ENCODE results near the gene UNC5C. TPM values are rescaled to one million over a fixed set of nuclear protein-coding genes. Genes with fewer than 3 reads are reported as not detected.
"Not testable (repeated sequence)": the region's sequence is repeated elsewhere in the genome, so short reads cannot be mapped to it uniquely, and the experiment has no call there.

Gene UNC5C
- total and polyA plus RNA-seq, 4 experiments from 2014 or later, result not detected

DNA sequence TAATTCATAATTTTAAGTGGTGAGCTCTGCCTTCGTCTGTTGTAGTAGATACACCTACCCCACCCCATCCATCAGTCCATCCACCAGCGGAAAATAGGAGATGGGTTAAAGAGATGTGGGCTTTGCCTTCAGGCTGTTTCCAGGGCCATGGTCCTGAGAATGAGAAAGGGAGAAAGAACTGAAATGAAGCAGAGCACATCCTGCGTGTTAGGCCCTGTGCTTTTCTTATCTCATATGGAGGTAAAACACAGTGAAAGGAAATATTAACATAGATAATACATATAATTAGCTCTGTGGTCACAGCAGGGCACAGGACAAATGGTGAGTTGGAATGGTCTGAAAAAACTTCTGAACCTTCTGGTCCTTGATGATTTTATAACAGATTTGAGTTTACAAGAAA, 397.5 kb downstream of the UNC5C start:
- H3K9me3 ChIP-seq (ENCODE audit: control insufficient read depth in 1 of 2, low read length in 2 of 2), result no peaks in the 10 kb centered on the region
- CTCF ChIA-PET (ENCODE audit: partially characterized antibody), result interaction anchor here (1.8 to 1.9 kb wide), 2 partner anchors 12 to 16 kb away, joined by 5 read pairs; no protein-coding TSS in a partner anchor
- Mint-ChIP-seq H3K27me3 (peaks cover 0 to 1% of the 10 kb centered on the region in 2 donors), H3K27ac (peak overlapping the region in 1 of 7 donors; percentile 16), H3K9me3 (no peaks in the 10 kb centered on the region), H3K4me3 (no peak overlapping the region), H3K4me1 (peaks cover 7 to 19% (median 13%) of the 10 kb centered on the region in 4 donors), H3K36me3 (no peaks in the 10 kb centered on the region)
- POLR2A ChIA-PET (ENCODE audit: partially characterized antibody), result no interaction called here
- intact Hi-C loops (cut with micrococcal nuclease), result no loop called here
- H3K27me3 ChIP-seq (ENCODE audit: insufficient read depth, low read length), result no peaks in the 10 kb centered on the region
- DNase-seq, result no peak
- H3K27ac ChIP-seq (ENCODE audit: low read depth, low read length), result no peak overlapping the region
- H3K4me1 ChIP-seq (ENCODE audit: insufficient read depth, low read length), result peaks cover 13% of the 10 kb centered on the region
- no peak overlapping the region for H3K4me3 ChIP-seq (ENCODE audit: low read length in 2 of 2)
- H3K36me3 ChIP-seq (ENCODE audit: insufficient read depth, low read length), result no peaks in the 10 kb centered on the region

DNA sequence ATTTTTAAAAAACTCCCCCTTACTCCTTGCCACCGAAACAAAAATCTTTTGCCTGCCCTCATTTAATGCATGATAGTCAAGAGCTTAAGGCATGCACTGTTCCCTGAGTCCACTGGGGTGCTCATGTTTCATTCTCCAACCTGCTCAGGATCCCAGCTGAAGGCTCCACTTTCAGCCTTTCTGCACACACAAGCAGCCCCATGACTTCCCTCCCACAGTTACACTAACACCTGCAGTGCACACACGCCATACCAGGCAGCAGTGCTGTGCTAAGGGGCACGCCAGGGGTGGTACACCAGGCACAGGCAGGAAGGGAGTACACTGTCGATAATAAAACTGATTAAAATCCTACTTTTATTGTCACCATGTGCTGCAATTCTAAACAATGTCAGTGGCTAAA, 405.8 kb downstream of the UNC5C start:
- H3K27me3 ChIP-seq (ENCODE audit: insufficient read depth, low read length), result no peaks in the 10 kb centered on the region
- H3K4me3 ChIP-seq (ENCODE audit: low read length in 2 of 2), result no peak overlapping the region
- ChIA-PET CTCF (ENCODE audit: partially characterized antibody) (interaction anchor here (0.7 kb wide), 1 partner anchor 1856 kb away, joined by 3 read pairs; no protein-coding TSS in a partner anchor), POLR2A (ENCODE audit: partially characterized antibody) (no interaction called here)
- H3K4me3 Mint-ChIP-seq, result no peak overlapping the region
- H3K4me1 Mint-ChIP-seq, result no peaks in the 10 kb centered on the region
- intact Hi-C loops (cut with micrococcal nuclease), result no loop called here
- H3K36me3 ChIP-seq (ENCODE audit: insufficient read depth, low read length), result no peaks in the 10 kb centered on the region
- H3K36me3 Mint-ChIP-seq, result no peaks in the 10 kb centered on the region
- peaks cover 0 to 7% (median 4%) of the 10 kb centered on the region in 8 donors for H3K9me3 Mint-ChIP-seq
- H3K27me3 Mint-ChIP-seq, result peaks cover 4 to 9% of the 10 kb centered on the region in 2 donors
- no peak overlapping the region for H3K27ac ChIP-seq (ENCODE audit: low read depth, low read length)
- DNase-seq, result no peak
- no peak overlapping the region for H3K27ac Mint-ChIP-seq
- no peaks in the 10 kb centered on the region for H3K9me3 ChIP-seq (ENCODE audit: control insufficient read depth in 1 of 2, low read length in 2 of 2)
- H3K4me1 ChIP-seq (ENCODE audit: insufficient read depth, low read length), result no peaks in the 10 kb centered on the region

DNA sequence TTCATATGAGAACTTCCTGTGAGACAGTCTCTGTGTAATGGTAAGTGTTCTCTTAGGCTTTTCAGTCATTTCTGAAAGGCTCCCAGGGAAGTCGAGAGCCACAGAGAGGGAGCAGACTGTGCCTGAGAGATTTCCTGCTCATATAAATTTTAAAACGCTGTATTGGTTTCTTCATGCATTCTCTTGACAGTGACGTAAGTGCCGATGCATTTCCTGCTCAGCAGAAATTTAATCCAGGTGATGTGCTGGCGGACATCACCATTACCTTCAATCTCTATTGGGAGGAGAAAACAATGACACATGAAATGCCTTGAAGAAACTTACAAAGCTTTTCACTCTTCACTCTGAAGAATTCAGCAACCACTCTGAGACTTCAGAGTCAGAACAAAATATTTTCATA, 407.4 kb downstream of the UNC5C start:
- no peaks in the 10 kb centered on the region for H3K9me3 ChIP-seq (ENCODE audit: control insufficient read depth in 1 of 2, low read length in 2 of 2)
- no peaks in the 10 kb centered on the region for H3K27me3 ChIP-seq (ENCODE audit: insufficient read depth, low read length)
- H3K9me3 Mint-ChIP-seq, result peaks cover 0 to 14% (median 6%) of the 10 kb centered on the region in 8 donors
- CTCF ChIA-PET (ENCODE audit: partially characterized antibody), result no interaction called here
- no peak overlapping the region for H3K4me3 Mint-ChIP-seq
- H3K36me3 ChIP-seq (ENCODE audit: insufficient read depth, low read length), result no peaks in the 10 kb centered on the region
- POLR2A ChIA-PET (ENCODE audit: partially characterized antibody), result no interaction called here
- H3K36me3 Mint-ChIP-seq, result no peaks in the 10 kb centered on the region
- H3K4me1 Mint-ChIP-seq, result no peaks in the 10 kb centered on the region
- peaks cover 4 to 10% of the 10 kb centered on the region in 2 donors for H3K27me3 Mint-ChIP-seq
- H3K27ac ChIP-seq (ENCODE audit: low read depth, low read length), result no peak overlapping the region
- intact Hi-C loops (cut with micrococcal nuclease), result no loop called here
- no peak overlapping the region for H3K4me3 ChIP-seq (ENCODE audit: low read length in 2 of 2)
- no peak overlapping the region for H3K27ac Mint-ChIP-seq
- no peaks in the 10 kb centered on the region for H3K4me1 ChIP-seq (ENCODE audit: insufficient read depth, low read length)
- no peak for DNase-seq

DNA sequence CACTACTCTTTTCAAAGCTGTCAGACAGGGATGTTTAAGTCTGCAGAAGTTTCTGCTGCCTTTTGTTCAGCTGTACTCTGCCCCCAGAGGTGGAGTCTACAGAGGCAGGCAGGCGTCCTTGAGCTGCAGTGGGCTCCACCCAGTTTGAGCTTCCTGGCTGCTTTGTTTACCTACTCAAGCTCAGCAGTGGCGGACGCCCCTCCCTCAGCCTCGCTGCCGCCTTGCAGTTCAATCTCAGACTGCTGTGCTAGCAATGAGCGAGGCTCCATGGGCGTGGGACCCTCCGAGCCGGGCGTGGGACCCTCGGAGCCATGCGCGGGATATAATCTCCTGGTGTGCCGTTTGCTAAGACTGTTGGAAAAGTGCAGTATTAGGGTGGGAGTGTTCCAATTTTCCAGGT, 409.3 kb downstream of the UNC5C start:
- intact Hi-C loops (cut with micrococcal nuclease); POLR2A ChIA-PET (ENCODE audit: partially characterized antibody); H3K4me1 Mint-ChIP-seq; H3K4me3 Mint-ChIP-seq; H3K4me3 ChIP-seq (ENCODE audit: low read length in 2 of 2); H3K36me3 ChIP-seq (ENCODE audit: insufficient read depth, low read length); H3K36me3 Mint-ChIP-seq; CTCF ChIA-PET (ENCODE audit: partially characterized antibody); H3K9me3 ChIP-seq (ENCODE audit: control insufficient read depth in 1 of 2, low read length in 2 of 2); H3K27ac ChIP-seq (ENCODE audit: low read depth, low read length); H3K27me3 ChIP-seq (ENCODE audit: insufficient read depth, low read length); DNase-seq; H3K4me1 ChIP-seq (ENCODE audit: insufficient read depth, low read length); H3K27ac Mint-ChIP-seq: not testable (repeated sequence)
- peaks cover 1 to 10% of the 10 kb centered on the region in 2 donors for H3K27me3 Mint-ChIP-seq
- peaks cover 0 to 18% (median 7%) of the 10 kb centered on the region in 8 donors for H3K9me3 Mint-ChIP-seq

DNA sequence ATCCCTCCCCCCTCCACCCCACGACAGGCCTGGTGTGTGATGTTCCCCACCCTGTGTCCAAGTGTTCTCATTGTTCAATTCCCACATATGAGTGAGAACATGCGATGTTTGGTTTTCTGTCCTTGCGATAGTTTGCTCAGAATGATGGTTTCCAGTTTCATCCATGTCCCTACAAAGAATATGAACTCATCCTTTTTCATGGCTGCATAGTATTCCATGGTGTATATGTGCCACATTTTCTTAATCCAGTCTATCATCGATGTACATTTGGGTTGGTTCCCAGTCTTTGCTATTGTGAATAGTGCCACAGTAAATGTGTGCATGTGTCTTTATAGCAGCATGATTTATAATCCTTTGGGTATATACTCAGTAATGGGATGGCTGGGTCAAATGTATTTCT, 414.8 kb downstream of the UNC5C start:
- H3K4me3 Mint-ChIP-seq; intact Hi-C loops (cut with micrococcal nuclease); H3K4me1 Mint-ChIP-seq; H3K36me3 Mint-ChIP-seq; H3K27me3 Mint-ChIP-seq; H3K4me1 ChIP-seq (ENCODE audit: insufficient read depth, low read length); DNase-seq; H3K27ac ChIP-seq (ENCODE audit: low read depth, low read length); H3K27ac Mint-ChIP-seq; CTCF ChIA-PET (ENCODE audit: partially characterized antibody); H3K36me3 ChIP-seq (ENCODE audit: insufficient read depth, low read length); H3K4me3 ChIP-seq (ENCODE audit: low read length in 2 of 2); H3K27me3 ChIP-seq (ENCODE audit: insufficient read depth, low read length); POLR2A ChIA-PET (ENCODE audit: partially characterized antibody); H3K9me3 ChIP-seq (ENCODE audit: control insufficient read depth in 1 of 2, low read length in 2 of 2): not testable (repeated sequence)
- peaks cover 0 to 18% (median under 1%) of the 10 kb centered on the region in 8 donors for H3K9me3 Mint-ChIP-seq

DNA sequence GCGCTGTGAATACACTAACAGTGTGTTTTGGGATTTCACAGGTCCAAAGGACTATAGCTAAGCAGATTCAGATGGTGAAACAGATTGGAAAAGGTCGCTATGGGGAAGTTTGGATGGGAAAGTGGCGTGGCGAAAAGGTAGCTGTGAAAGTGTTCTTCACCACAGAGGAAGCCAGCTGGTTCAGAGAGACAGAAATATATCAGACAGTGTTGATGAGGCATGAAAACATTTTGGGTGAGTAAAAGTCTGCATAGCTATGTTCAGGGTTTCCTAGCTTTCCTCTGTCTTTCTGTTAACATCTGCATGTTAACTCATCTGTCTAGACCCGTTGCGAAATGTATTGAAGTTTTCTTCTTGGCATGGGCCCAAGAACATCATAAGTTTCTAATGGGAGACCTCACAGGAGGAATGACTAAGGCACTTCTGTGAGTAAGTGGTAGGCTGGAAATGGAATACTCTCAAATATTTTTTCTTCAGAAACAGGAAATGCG, 418.9 kb downstream of the UNC5C start:
- no peak overlapping the region for H3K4me3 ChIP-seq (ENCODE audit: low read length in 2 of 2)
- Mint-ChIP-seq H3K9me3 (peaks cover 0 to 4% (median 0%) of the 10 kb centered on the region in 8 donors), H3K4me1 (peaks cover 0 to 2% (median 0%) of the 10 kb centered on the region in 4 donors), H3K36me3 (no peaks in the 10 kb centered on the region), H3K27ac (no peak overlapping the region), H3K4me3 (no peak overlapping the region), H3K27me3 (peaks cover 0 to 2% of the 10 kb centered on the region in 2 donors)
- CTCF ChIA-PET (ENCODE audit: partially characterized antibody), result no interaction called here
- DNase-seq, result no peak
- POLR2A ChIA-PET (ENCODE audit: partially characterized antibody), result no interaction called here
- H3K27ac ChIP-seq (ENCODE audit: low read depth, low read length), result no peak overlapping the region
- H3K36me3 ChIP-seq (ENCODE audit: insufficient read depth, low read length), result no peaks in the 10 kb centered on the region
- intact Hi-C loops (cut with micrococcal nuclease), result loop anchor here (10.0 kb wide), 1 partner anchor 725 kb away; no protein-coding TSS in a partner anchor
- H3K4me1 ChIP-seq (ENCODE audit: insufficient read depth, low read length), result no peaks in the 10 kb centered on the region
- no peaks in the 10 kb centered on the region for H3K27me3 ChIP-seq (ENCODE audit: insufficient read depth, low read length)
- no peaks in the 10 kb centered on the region for H3K9me3 ChIP-seq (ENCODE audit: control insufficient read depth in 1 of 2, low read length in 2 of 2)

DNA sequence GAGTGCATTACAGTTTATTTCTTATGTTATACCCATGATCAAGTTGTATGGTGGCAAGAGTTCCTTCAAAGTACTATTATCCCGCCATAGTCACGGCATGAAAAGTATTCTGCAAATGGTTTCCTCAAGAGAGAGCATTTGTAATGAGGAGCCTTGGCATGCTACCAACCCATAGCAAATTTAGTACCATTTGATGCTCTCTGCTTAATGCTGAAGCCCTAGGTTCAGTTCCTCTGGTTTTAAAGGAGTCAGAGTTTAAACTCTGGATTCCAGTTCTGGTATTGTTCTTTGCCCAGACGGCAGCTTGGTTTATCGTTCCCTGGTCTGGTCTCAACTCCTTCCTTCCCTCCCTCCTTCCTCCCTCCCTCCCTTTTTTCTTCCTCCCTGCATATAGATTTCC, 419.7 kb downstream of the UNC5C start:
- H3K4me3 Mint-ChIP-seq, result no peak overlapping the region
- no peaks in the 10 kb centered on the region for H3K36me3 ChIP-seq (ENCODE audit: insufficient read depth, low read length)
- H3K9me3 Mint-ChIP-seq, result peaks cover 0 to 1% (median 0%) of the 10 kb centered on the region in 8 donors
- H3K4me3 ChIP-seq (ENCODE audit: low read length in 2 of 2), result no peak overlapping the region
- H3K9me3 ChIP-seq (ENCODE audit: control insufficient read depth in 1 of 2, low read length in 2 of 2), result no peaks in the 10 kb centered on the region
- H3K27ac Mint-ChIP-seq, result peak overlapping the region in 1 of 7 donors; percentile 44
- no peaks in the 10 kb centered on the region for H3K4me1 ChIP-seq (ENCODE audit: insufficient read depth, low read length)
- ChIA-PET POLR2A (ENCODE audit: partially characterized antibody) (no interaction called here), CTCF (ENCODE audit: partially characterized antibody) (no interaction called here)
- no peak overlapping the region for H3K27ac ChIP-seq (ENCODE audit: low read depth, low read length)
- peaks cover 0 to 2% of the 10 kb centered on the region in 2 donors for H3K27me3 Mint-ChIP-seq
- intact Hi-C loops (cut with micrococcal nuclease), result loop anchor here (10.0 kb wide), 1 partner anchor 724 kb away; no protein-coding TSS in a partner anchor
- no peaks in the 10 kb centered on the region for H3K36me3 Mint-ChIP-seq
- DNase-seq, result no peak
- H3K4me1 Mint-ChIP-seq, result peaks cover 0 to 2% (median 0%) of the 10 kb centered on the region in 4 donors
- H3K27me3 ChIP-seq (ENCODE audit: insufficient read depth, low read length), result no peaks in the 10 kb centered on the region

All from CD4-positive, alpha-beta memory T cell (primary cell).